ENCODE data around the gene DNAJB6.

DNA sequence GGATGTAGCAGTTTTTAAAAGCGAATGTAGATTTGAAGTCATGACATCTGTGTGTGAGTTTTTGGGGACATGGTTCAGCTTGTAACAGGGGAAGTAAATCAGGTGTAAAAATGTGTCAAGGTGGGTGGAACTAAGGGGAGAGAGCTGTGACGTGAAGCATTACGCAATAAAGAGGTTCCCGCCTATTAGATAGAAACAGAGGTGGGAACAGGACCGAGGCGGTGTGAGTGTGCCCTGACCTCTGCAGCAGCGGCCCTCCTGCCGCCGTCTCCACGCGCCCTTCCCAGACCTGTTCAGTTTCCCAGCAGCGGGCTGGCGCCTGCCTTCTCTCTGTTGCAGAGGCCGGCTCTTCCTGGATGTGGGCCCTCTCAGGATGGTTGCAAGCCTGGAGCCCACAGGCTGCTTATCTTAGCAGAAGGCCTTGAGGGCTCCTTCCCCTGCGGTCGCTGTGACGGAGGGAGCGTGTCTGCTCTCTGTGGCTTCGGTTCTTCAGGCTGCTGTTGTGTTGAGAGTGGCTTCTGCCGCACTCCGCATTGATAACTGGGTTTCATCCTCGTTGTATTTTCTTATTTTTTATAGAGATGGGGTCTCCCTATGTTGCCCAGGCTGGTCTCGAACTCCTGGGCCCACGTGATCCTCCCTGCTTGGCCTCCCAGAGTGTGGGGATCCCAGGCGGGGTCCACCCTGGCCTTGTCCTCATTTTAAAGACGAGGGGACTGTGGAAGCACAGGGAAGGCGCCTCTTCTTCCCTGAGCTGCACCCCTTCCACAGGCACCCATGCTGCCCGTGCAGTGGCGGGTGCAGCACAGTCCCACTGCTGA lies 65.0 kb downstream of the DNAJB6 start:
- TF ChIP-seq, protein P1, sequence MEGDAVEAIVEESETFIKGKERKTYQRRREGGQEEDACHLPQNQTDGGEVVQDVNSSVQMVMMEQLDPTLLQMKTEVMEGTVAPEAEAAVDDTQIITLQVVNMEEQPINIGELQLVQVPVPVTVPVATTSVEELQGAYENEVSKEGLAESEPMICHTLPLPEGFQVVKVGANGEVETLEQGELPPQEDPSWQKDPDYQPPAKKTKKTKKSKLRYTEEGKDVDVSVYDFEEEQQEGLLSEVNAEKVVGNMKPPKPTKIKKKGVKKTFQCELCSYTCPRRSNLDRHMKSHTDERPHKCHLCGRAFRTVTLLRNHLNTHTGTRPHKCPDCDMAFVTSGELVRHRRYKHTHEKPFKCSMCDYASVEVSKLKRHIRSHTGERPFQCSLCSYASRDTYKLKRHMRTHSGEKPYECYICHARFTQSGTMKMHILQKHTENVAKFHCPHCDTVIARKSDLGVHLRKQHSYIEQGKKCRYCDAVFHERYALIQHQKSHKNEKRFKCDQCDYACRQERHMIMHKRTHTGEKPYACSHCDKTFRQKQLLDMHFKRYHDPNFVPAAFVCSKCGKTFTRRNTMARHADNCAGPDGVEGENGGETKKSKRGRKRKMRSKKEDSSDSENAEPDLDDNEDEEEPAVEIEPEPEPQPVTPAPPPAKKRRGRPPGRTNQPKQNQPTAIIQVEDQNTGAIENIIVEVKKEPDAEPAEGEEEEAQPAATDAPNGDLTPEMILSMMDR (IDR thresholded peaks at IDR 0.05): no peak
- TF ChIP-seq POLR2AphosphoS5 (IDR thresholded peaks at IDR 0.05) (no peak), EP300 (IDR thresholded peaks at IDR 0.05) (no peak), POLR2A (IDR thresholded peaks at IDR 0.05; ENCODE audit: low read depth) (no peak)

All from esophagus muscularis mucosa (tissue), 4 donors.